ENCODE data around the gene SLC50A1.

The SLC50A1 gene

DNA sequence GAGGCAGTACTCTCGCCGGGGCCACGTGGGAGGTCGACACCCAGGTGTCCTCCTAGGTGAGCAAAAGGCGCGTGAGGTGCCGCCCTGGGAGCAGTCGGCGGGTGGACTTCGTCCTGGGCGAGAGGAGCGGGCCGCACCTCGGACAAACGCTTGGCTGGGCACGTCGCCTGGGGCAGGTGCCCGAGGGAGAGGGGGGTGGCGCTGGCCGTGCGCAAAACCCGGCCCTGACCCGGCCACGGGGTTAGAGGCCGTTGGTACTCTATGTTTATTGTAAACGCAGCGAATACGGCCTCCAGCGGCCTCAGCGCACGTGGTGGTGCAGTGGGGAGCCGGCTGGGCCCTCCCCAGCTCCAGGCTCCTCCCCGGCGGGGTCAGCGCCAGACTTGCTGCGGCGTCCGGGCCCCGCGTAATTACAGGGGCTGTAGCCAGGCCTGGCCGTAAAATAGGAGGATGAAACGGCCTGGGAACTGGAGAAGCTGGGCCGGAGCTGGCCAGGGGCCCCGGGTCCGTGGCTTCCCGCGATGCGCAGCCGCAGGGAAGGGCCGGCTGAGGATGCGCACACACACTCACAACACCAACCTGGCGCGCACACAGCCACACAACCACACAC lies 9.6 kb upstream of the SLC50A1 start:
- no peak for ATAC-seq
- H3K4me3 Mint-ChIP-seq = no peak overlapping the region
- H3K27me3 Mint-ChIP-seq = peaks cover 19% of the 10 kb centered on the region
- DNase-seq = no peak
- no peaks in the 10 kb centered on the region for H3K9me3 Mint-ChIP-seq
- peaks cover 29% of the 10 kb centered on the region for H3K4me1 Mint-ChIP-seq
- no peaks in the 10 kb centered on the region for H3K36me3 Mint-ChIP-seq (ENCODE audit: low read depth)
- H3K27ac Mint-ChIP-seq = no peak overlapping the region

DNA sequence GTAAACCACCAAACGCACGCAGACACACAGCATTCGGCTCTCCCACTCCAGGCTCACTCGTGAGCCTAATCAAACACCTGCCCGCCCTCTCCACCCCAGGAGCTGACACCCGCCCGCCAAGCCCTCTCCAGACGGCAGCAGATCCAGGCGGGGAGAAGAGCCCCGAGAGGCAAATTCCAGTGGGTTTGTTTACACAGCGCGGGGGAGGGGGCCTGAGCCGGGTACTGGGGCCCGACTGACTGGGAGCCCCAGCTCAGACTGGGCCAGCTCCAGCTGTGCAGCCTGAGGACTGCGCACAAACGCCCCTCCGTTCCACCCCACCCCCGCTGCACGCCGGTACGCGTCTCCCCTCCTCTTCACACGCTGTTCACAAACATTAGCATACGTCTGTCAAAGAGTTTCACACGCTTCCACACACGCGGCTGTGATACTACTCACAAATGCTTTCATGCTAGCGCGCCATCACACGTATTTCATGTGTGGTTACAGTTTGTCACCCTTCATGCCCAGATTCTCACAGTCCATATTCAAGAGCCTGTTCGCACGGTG lies 9.0 kb upstream of the SLC50A1 start:
- ATAC-seq (peak; percentile 42), DNase-seq (no peak)
- Mint-ChIP-seq H3K4me3 (peak overlapping the region; percentile 71), H3K27me3 (peaks cover 19% of the 10 kb centered on the region), H3K36me3 (ENCODE audit: low read depth) (no peaks in the 10 kb centered on the region), H3K27ac (no peak overlapping the region), H3K4me1 (peaks cover 29% of the 10 kb centered on the region), H3K9me3 (no peaks in the 10 kb centered on the region)

DNA sequence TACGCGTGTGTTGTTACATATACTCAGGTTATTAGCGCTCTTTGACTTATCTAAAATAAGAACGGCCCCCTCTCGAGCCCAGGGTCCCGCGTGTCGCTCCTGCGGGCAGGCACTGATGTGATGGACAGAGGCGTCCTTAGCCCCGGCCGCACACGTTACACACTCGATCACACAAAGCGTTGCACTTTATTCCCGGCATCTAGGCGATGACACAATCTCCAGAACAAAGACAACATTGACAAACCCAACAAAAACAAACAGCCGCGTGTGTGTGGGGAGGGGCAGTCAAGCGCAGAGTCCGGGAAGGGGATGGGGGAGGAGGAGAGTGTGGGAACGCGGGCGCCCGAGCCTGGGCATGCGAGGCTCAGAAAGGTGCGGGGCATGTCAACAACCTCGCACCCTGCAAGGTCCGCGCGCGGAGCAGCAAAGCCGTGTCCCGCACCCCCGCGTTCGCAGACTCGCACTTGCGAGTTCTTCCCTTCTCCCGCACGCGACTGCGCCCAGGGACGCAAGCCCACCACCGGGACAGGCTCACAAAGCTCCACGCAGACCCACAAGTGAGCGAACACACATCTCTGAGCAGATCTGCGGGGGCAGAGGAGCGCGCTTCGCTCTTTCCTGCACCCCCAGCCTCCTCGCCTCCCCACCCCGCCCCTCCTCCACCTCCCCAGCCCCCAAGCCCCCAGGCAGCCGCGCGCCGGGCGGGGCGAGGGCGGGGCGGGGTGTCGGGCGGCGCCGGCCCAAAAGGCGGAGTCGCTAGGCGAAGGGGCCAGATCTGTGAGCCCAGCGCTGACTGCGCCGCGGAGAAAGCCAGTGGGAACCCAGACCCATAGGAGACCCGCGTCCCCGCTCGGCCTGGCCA lies 8.3 kb upstream of the SLC50A1 start, which contains the start of gene EFNA1:
EFNA1 (plus strand) TSS at position 772 of the 862 bp plus-strand sequence. CDS start 102 bp downstream, outside the sequence.
- peak; percentile 50 for ATAC-seq
- Mint-ChIP-seq H3K9me3 (no peaks in the 10 kb centered on the region), H3K27ac (peak within 1 kb of the TSS; percentile 43)

DNA sequence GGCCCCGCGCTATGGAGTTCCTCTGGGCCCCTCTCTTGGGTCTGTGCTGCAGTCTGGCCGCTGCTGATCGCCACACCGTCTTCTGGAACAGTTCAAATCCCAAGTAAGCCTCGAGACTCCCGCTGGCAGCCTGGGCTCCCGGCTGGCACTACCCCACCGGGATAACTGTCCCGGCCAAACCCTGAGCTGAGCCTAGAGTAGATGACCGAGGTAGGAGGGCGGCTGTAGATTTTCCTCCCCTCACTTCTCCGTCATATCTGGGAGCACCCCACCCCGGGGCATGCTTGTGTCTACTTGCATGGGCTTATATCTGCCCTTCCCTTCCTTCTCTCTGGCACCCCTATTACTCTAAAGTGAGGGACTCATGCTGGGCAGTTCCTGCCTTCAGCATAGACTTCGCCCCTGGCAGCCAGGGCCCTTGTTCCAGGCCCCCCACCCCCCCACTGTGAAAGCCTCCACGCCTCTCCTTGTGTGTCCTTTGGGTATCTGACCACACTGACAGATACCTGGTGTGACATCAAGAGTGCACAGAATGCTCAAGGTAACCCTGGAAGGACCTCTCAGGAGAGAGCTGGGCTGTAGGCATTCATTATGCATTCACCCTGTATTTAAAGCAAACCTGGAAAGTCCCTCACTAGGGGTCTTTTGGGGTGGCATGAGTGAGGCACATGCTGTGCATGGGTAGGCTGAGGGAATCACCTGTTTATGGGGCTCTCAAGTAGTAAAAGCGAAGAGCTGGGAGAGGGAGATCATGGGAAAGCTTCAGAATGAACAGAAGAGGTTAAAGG lies 7.5 kb upstream of the SLC50A1 start:
- DNase-seq = no peak
- Mint-ChIP-seq H3K9me3 (no peaks in the 10 kb centered on the region), H3K27me3 (peaks cover 19% of the 10 kb centered on the region), H3K4me1 (peaks cover 29% of the 10 kb centered on the region), H3K27ac (peak overlapping the region; percentile 43), H3K4me3 (peak overlapping the region; percentile 73), H3K36me3 (ENCODE audit: low read depth) (no peaks in the 10 kb centered on the region)
- ATAC-seq = no peak

More for the DNA sequence above, 8.3 kb upstream of the SLC50A1 start, which contains the start of gene EFNA1:
- DNase-seq = peak; percentile 38
- H3K36me3 Mint-ChIP-seq (ENCODE audit: low read depth) = no peaks in the 10 kb centered on the region
- H3K4me1 Mint-ChIP-seq = peaks cover 29% of the 10 kb centered on the region
- peaks cover 19% of the 10 kb centered on the region for H3K27me3 Mint-ChIP-seq
- peak within 1 kb of the TSS; percentile 73 for H3K4me3 Mint-ChIP-seq

DNA sequence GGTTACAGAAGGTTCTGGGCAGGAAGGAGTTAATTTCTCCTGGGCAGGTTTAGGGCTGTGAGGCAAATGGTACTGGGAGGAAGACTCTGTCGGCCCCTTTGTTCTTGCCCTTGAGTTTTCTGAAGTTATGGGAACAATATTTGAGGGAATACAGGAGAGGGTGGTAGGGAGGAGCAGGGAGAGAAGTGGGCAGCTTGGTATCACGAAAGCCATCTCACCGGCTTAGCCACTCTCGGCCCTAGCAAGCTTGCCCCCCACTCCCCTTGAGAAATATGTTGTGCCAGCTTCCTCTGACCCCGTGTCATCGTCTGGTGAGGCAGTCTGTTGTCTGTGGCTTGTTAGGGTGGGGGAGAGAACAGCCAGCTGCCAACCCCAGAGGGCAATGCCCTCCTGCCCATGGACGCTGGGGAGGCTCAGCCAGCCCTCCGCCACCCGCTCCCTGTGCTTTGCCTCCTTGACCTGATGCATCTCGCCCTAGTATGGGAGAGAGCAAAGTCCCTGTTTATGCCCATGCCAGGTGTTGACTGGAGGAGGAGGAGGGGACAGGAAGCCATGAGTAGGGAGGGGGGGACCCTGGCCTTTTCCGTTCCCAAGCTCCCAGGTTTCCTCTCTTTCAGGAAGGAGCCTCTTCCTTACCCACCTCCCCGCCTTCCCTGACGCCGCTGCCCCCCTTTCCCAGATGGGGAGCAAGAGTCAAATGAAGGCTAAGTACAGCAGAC lies 6.7 kb upstream of the SLC50A1 start:
- no peak for ATAC-seq
- H3K4me1 Mint-ChIP-seq = peaks cover 29% of the 10 kb centered on the region
- H3K4me3 Mint-ChIP-seq = peak overlapping the region; percentile 73
- no peaks in the 10 kb centered on the region for H3K9me3 Mint-ChIP-seq
- peaks cover 19% of the 10 kb centered on the region for H3K27me3 Mint-ChIP-seq
- H3K36me3 Mint-ChIP-seq (ENCODE audit: low read depth) = no peaks in the 10 kb centered on the region
- H3K27ac Mint-ChIP-seq = peak overlapping the region; percentile 43
- no peak for DNase-seq

DNA sequence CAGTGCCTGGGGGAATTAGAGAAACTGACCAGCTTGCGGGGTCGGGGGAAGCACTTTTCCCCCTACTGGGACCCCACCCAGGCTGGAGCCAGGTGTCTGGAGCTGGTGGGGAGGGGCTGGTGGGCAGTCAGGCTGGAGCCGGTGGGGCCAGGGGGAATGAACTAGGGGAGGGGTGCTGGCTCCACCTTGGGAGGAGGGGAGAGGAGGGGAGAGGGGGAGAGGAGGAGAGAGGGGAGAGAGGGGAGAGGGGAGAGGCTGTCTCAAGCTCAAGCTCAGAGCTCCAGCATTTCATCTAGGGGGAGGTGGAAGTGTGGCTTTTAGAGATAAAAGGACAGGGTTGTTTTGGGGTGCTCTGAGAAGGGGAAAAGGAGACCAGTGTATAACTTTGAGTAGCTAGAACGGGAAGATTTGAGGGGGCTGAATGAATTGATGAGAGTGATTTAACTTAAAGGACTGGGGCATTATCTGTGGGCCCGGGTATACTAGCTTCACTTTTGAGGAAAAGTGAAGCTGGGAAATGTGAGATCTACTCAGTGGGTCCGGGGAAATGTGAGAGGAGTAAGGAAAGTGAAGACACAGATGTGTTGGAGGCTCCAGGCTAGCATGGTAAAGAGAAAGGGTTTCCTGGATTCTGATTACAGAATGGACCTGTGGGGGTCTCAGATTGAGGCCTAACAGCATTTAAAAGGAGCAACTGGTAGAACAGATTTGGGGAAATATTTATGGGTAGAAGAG lies 5.2 kb upstream of the SLC50A1 start:
- ATAC-seq (no peak), DNase-seq (no peak)
- Mint-ChIP-seq H3K4me1 (peaks cover 39% of the 10 kb centered on the region), H3K27ac (no peak overlapping the region), H3K9me3 (no peaks in the 10 kb centered on the region), H3K4me3 (no peak overlapping the region), H3K36me3 (ENCODE audit: low read depth) (no peaks in the 10 kb centered on the region), H3K27me3 (peaks cover 19% of the 10 kb centered on the region)

DNA sequence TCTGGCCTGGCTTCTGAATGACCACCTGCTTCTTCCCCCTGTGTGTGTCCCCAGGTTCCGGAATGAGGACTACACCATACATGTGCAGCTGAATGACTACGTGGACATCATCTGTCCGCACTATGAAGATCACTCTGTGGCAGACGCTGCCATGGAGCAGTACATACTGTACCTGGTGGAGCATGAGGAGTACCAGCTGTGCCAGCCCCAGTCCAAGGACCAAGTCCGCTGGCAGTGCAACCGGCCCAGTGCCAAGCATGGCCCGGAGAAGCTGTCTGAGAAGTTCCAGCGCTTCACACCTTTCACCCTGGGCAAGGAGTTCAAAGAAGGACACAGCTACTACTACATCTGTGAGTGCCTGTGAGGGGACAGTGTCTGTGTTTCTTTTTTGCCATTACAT lies 4.4 kb upstream of the SLC50A1 start:
- Mint-ChIP-seq H3K9me3 (no peaks in the 10 kb centered on the region), H3K36me3 (ENCODE audit: low read depth) (no peaks in the 10 kb centered on the region), H3K4me3 (no peak overlapping the region), H3K4me1 (peaks cover 40% of the 10 kb centered on the region), H3K27me3 (peaks cover 15% of the 10 kb centered on the region), H3K27ac (no peak overlapping the region)
- DNase-seq (no peak), ATAC-seq (no peak)

DNA sequence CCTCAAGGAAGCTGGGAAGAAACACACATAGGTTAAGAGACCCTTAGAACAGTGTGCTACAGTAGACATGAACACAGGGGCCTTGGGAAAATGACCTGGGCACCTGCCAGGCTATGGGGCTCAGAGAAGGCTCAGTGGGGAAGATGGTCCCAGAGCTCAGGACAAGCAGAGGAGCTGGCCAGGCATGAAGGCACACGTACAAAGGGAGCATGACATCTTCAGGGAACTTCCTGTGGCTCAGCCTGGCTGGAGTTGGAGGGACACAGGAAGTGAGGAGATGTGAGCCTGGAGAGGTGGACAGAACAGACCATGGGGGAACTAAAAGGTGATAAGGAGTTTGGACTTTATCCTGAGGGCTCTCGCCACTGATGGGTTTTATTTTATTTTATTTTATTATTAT lies 3.8 kb upstream of the SLC50A1 start:
- no peak overlapping the region for H3K27ac Mint-ChIP-seq
- H3K9me3 Mint-ChIP-seq = no peaks in the 10 kb centered on the region
- no peak overlapping the region for H3K4me3 Mint-ChIP-seq
- peaks cover 41% of the 10 kb centered on the region for H3K4me1 Mint-ChIP-seq
- DNase-seq (no peak), ATAC-seq (no peak)
- H3K36me3 Mint-ChIP-seq (ENCODE audit: low read depth) = no peaks in the 10 kb centered on the region
- peaks cover 12% of the 10 kb centered on the region for H3K27me3 Mint-ChIP-seq

DNA sequence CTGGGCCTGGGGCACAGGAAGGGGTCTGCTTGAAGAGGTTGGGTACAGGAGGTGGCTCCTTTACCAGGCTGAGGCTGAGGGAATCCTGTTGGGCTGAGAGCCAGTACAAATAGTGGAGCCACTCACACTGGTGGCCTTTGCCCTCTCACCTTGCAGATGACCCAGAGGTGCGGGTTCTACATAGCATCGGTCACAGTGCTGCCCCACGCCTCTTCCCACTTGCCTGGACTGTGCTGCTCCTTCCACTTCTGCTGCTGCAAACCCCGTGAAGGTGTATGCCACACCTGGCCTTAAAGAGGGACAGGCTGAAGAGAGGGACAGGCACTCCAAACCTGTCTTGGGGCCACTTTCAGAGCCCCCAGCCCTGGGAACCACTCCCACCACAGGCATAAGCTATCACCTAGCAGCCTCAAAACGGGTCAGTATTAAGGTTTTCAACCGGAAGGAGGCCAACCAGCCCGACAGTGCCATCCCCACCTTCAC lies 1.8 kb upstream of the SLC50A1 start:
- H3K9me3 Mint-ChIP-seq = no peaks in the 10 kb centered on the region
- ATAC-seq (no peak), DNase-seq (no peak)
- peaks cover 13% of the 10 kb centered on the region for H3K36me3 Mint-ChIP-seq (ENCODE audit: low read depth)
- no peaks in the 10 kb centered on the region for H3K27me3 Mint-ChIP-seq
- H3K4me1 Mint-ChIP-seq = peaks cover 46% of the 10 kb centered on the region
- H3K4me3 Mint-ChIP-seq = no peak overlapping the region
- H3K27ac Mint-ChIP-seq = no peak overlapping the region

DNA sequence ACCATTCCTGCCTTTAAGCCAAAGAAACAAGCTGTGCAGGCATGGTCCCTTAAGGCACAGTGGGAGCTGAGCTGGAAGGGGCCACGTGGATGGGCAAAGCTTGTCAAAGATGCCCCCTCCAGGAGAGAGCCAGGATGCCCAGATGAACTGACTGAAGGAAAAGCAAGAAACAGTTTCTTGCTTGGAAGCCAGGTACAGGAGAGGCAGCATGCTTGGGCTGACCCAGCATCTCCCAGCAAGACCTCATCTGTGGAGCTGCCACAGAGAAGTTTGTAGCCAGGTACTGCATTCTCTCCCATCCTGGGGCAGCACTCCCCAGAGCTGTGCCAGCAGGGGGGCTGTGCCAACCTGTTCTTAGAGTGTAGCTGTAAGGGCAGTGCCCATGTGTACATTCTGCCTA lies 1.3 kb upstream of the SLC50A1 start:
- H3K27ac Mint-ChIP-seq = peak overlapping the region; percentile 100
- peaks cover 16% of the 10 kb centered on the region for H3K36me3 Mint-ChIP-seq (ENCODE audit: low read depth)
- H3K27me3 Mint-ChIP-seq = no peaks in the 10 kb centered on the region
- DNase-seq = no peak
- H3K4me1 Mint-ChIP-seq = peaks cover 43% of the 10 kb centered on the region
- H3K4me3 Mint-ChIP-seq = peak overlapping the region; percentile 99
- no peak for ATAC-seq
- no peaks in the 10 kb centered on the region for H3K9me3 Mint-ChIP-seq

DNA sequence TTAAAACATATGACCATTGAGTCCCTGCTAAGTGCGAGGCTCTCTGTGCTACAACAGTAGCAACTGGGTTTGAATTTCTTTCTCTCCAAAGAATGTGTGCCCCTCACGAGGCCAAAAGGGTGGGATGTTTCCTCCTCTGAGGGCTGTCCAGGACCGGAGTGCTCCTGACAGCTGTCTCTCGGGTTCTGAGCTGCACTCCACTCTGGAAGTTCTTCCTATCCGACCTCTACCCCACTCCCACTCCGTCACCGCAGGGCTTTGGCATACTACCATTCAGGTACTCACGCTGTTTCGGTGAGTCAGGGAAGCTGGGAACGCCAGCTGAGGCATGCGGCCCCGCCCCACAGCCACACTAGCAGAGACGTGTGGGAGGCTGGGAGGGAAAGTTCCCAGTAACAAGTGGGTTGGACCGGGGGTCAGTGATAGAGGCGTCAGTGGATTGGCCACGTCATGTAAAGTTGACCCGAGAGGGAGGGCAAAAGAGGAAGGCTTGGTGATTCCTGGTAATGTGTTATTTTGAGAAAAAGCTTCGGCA lies 705 bp upstream of the SLC50A1 start:
- peak; percentile 73 for DNase-seq
- Mint-ChIP-seq H3K27me3 (no peaks in the 10 kb centered on the region), H3K4me3 (peak overlapping the region; percentile 99)

DNA sequence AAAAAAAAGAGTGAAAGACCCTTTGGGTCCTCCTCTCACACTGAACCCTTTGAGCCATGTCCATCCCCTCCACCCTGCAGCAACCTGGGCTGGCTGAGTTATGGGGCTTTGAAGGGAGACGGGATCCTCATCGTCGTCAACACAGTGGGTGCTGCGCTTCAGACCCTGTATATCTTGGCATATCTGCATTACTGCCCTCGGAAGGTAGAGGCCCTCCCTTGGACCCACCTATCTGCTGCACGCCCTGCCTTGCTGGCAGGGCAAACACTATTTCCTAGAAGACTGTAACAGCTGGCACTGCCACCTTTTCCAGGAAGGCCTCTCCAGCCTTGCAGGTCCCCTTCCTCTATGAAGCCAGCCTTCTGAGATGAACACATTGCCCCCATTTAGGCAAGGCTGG lies 1.1 kb downstream of the SLC50A1 start:
- H3K4me1 Mint-ChIP-seq = peaks cover 47% of the 10 kb centered on the region
- ATAC-seq (no peak), DNase-seq (no peak)
- H3K4me3 Mint-ChIP-seq = peak overlapping the region; percentile 99
- peak overlapping the region; percentile 100 for H3K27ac Mint-ChIP-seq
- H3K36me3 Mint-ChIP-seq (ENCODE audit: low read depth) = peaks cover 21% of the 10 kb centered on the region
- H3K27me3 Mint-ChIP-seq = no peaks in the 10 kb centered on the region
- H3K9me3 Mint-ChIP-seq = no peaks in the 10 kb centered on the region

More for the DNA sequence above, 705 bp upstream of the SLC50A1 start:
- no peaks in the 10 kb centered on the region for H3K9me3 Mint-ChIP-seq
- peak overlapping the region; percentile 100 for H3K27ac Mint-ChIP-seq
- ATAC-seq = peak; percentile 30
- peaks cover 20% of the 10 kb centered on the region for H3K36me3 Mint-ChIP-seq (ENCODE audit: low read depth)
- H3K4me1 Mint-ChIP-seq = peaks cover 42% of the 10 kb centered on the region

Data from activated naive CD8-positive, alpha-beta T cell treated with anti-CD3 and anti-CD28 coated beads, Interleukin-2, amount 50 U/mL, for 24 hours (primary cell).